NB4 (cell line): ENCODE measurements around the gene SEC16B.

Source experiments
- DNase-seq: peaks from one replicate; pipeline ENCODE4 v3.0.0; 2010; ENCODE audit warnings: low read depth
- H3K4me3 ChIP-seq: one replicate; pipeline ENCODE4 v1.5.1; 2011; ENCODE audit warnings: mild to moderate bottlenecking, low read depth, low read length, moderate library complexity
- MYC ChIP-seq: IDR thresholded peaks from 2 replicates; pipeline ENCODE4 v1.6.1; 2011; ENCODE audit warnings: low read depth, low read length
- POLR2A ChIP-seq: IDR thresholded peaks from 2 replicates; pipeline ENCODE4 v1.6.1; 2011; ENCODE audit warnings: mild to moderate bottlenecking; ENCODE audit not compliant: insufficient read length; ENCODE audit errors: extremely low read depth
- TF ChIP-seq, protein P1 (sequence below): IDR thresholded peaks from one replicate; pipeline ENCODE4 v1.5.1; 2012; ENCODE audit warnings: low read depth, low read length
- TF ChIP-seq, protein P2 (sequence below): IDR thresholded peaks from 2 replicates; pipeline ENCODE4 v1.6.1; 2011; ENCODE audit warnings: low read depth, low read length

SEC16B gene

DNA sequence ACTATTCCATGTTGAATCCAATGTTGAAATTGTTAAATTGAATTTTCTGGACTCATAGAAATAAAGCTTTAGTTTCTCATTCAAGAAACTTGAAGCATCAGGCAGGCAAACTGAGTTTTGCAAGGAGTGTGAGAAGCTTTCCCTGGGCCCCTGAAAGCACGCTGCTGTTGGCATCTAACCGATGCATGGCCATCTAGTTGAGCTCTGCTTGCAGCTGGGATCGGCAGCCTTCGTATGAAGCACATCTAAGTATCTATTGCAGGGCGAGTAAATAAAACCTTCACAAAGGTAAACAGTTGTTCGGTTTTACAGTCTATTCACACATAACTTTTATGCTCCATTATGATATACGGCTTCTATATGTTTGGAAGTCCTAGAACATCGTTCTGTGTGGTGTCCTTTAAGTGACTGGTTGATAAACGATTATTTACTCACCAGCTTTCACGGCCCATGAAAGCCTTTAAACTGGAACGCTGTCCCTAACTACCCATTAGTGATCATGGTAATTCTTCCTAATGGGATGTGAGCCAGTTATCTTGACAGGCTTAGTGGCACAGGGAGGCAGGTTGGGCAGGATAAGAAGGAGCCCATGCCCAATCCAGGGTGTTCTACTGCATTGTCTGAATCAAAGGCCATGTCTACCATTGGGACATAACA is 71.7 kb downstream of the SEC16B start:
- no peak for TF ChIP-seq POLR2A
- TF ChIP-seq MYC = no peak
- TF ChIP-seq, protein P1, sequence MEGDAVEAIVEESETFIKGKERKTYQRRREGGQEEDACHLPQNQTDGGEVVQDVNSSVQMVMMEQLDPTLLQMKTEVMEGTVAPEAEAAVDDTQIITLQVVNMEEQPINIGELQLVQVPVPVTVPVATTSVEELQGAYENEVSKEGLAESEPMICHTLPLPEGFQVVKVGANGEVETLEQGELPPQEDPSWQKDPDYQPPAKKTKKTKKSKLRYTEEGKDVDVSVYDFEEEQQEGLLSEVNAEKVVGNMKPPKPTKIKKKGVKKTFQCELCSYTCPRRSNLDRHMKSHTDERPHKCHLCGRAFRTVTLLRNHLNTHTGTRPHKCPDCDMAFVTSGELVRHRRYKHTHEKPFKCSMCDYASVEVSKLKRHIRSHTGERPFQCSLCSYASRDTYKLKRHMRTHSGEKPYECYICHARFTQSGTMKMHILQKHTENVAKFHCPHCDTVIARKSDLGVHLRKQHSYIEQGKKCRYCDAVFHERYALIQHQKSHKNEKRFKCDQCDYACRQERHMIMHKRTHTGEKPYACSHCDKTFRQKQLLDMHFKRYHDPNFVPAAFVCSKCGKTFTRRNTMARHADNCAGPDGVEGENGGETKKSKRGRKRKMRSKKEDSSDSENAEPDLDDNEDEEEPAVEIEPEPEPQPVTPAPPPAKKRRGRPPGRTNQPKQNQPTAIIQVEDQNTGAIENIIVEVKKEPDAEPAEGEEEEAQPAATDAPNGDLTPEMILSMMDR = no peak
- TF ChIP-seq, protein P2, sequence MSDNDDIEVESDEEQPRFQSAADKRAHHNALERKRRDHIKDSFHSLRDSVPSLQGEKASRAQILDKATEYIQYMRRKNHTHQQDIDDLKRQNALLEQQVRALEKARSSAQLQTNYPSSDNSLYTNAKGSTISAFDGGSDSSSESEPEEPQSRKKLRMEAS = no peak
- H3K4me3 ChIP-seq = no peak overlapping the region
- no peak for DNase-seq

DNA sequence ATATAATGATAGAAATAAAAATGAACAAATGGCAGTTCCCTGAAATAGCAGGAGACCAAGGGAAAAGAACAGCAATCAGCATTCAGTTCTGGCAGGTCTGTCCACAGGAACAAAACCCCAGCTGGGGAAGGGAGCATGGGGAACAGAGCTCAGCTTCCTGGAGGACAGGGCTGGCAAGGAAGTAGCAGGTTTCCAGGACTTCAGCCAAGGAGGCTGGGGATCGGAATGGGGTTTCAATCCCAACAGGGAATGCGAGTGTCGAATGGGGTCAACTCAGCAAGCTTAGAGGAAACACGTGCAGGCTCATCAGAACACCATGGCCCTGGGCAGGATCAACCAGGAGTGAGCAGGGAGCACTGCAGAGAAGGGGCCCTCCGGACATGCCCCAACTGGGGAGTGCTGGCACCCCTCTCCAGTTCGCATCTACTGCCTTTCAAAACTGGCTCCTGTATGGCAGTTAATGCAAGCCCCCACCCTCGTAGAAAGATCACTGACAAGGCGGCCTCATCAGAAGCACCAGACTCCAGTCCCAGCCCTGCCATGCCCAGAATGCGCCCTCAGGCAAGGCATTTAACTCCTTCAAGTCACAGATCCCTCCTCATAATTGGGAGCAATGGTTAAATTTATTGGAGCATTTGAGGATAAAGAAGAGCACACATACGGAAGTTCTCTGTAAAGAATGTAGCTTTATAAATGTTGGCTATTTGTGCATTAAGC is 72.4 kb downstream of the SEC16B start:
- no peak for TF ChIP-seq POLR2A
- TF ChIP-seq, protein P2 = no peak
- H3K4me3 ChIP-seq = no peak overlapping the region
- no peak for DNase-seq
